ENCODE data around the gene TOR3A. TPM values are rescaled to one million over a fixed set of nuclear protein-coding genes. Genes with fewer than 3 reads are reported as not detected.

The TOR3A gene
- total and polyA plus RNA-seq, 3 donors from 2014 or later: 10.1 to 17.6 (median 16.3) TPM

DNA sequence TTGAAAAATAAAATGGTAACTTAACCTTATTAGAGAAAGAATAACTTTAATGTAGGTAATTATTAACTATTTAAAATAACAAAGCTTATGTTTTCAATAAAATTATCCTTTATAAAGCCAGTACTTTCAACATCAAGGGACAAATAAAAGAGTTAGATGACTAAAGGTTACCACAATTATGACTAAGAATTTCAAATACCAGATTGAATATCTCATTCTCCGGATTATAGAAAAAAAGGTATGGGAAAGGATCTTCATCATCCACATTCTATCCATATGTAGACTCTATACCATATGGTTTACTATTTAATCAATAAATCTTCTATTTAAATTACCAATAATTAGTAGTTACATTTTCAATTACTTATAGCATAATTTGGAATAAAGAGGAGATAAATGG is 62.8 kb downstream of the TOR3A start:
- Histone ChIP-seq H3K27ac (no peak overlapping the region), H3K27me3 (no peaks in the 10 kb centered on the region), H3K9me3 (no peaks in the 10 kb centered on the region), H3K4me1 (no peaks in the 10 kb centered on the region), H3K36me3 (ENCODE audit: low read depth, missing control alignments) (no peaks in the 10 kb centered on the region), H3K4me3 (no peak overlapping the region)
- 95 to 98% methylated on average over 1 of the region's 1 CpG for WGBS, 2 donors
- intact Hi-C loops (cut with DNase I; ENCODE audit: low total_unique reads): no loop called here
- TF ChIP-seq CTCF (IDR thresholded peaks at IDR 0.05) (no peak), POLR2A (IDR thresholded peaks at IDR 0.05) (no peak)
- no peak for DNase-seq

GRCh38 chr1:179145521-179145920 is 63.7 kb downstream of the TOR3A start:
- H3K27me3 ChIP-seq: no peaks in the 10 kb centered on the region
- intact Hi-C loops (cut with DNase I; ENCODE audit: low total_unique reads): no loop called here
- no peaks in the 10 kb centered on the region for H3K36me3 ChIP-seq (ENCODE audit: low read depth, missing control alignments)
- H3K4me1 ChIP-seq: no peaks in the 10 kb centered on the region
- H3K27ac ChIP-seq: no peak overlapping the region
- no peak overlapping the region for H3K4me3 ChIP-seq
- TF ChIP-seq POLR2A (IDR thresholded peaks at IDR 0.05) (no peak), CTCF (IDR thresholded peaks at IDR 0.05) (no peak)
- 71 to 78% methylated on average over 3 of the region's 3 CpGs for WGBS, 2 donors
- no peaks in the 10 kb centered on the region for H3K9me3 ChIP-seq
- DNase-seq: no peak

Small RNAs within 50 kb of the gene (small RNA-seq; reads per million reads assigned to genes)
- 0 reads per million in 2 donors for gene AL512326.3

Other genes starting within 250 kb of the TOR3A start
- gene ANGPTL1, start 211.0 kb upstream of the TOR3A start, total RNA-seq: 10 to 100 TPM in 1 of 2 donors, 1 to 10 TPM in 1; 5.0 to 14.7 TPM
- gene ANGPTL1, start 211.0 kb upstream of the TOR3A start, polyA plus RNA-seq (ENCODE audit: insufficient read depth, low read depth, low replicate concordance): 18.4 TPM
- gene FAM20B, start 56.2 kb upstream of the TOR3A start, total RNA-seq: 10 to 100 TPM; 16.8 to 20.1 TPM
- 22.3 TPM for gene FAM20B, start 56.2 kb upstream of the TOR3A start, polyA plus RNA-seq (ENCODE audit: insufficient read depth, low read depth, low replicate concordance)
- 10 to 100 TPM; 21.9 to 22.9 TPM for gene ABL2, start 147.6 kb downstream of the TOR3A start, total RNA-seq
- gene ABL2, start 147.6 kb downstream of the TOR3A start, polyA plus RNA-seq (ENCODE audit: insufficient read depth, low read depth, low replicate concordance): 12.4 TPM
- 10 to 100 TPM; 24.1 to 25.5 TPM for gene SOAT1, start 211.7 kb downstream of the TOR3A start, total RNA-seq
- gene SOAT1, start 211.7 kb downstream of the TOR3A start, polyA plus RNA-seq (ENCODE audit: insufficient read depth, low read depth, low replicate concordance): 22.5 TPM

All from testis (tissue), 3 donors.